Activated CD4-positive, alpha-beta T cell treated with anti-CD3 and anti-CD28 coated beads for 24 hours (primary cell): ENCODE results near the gene ARHGAP33.
"Not testable (repeated sequence)": the region's sequence is repeated elsewhere in the genome, so short reads cannot be mapped to it uniquely, and the experiment has no call there.

Experiments
- DNase-seq, 2 donors: peaks; one replicate each; pipeline ENCODE4 v3.0.0-alpha.2; 2020; ENCODE audit warnings: low read depth in 2 of 2

Gene ARHGAP33

DNA sequence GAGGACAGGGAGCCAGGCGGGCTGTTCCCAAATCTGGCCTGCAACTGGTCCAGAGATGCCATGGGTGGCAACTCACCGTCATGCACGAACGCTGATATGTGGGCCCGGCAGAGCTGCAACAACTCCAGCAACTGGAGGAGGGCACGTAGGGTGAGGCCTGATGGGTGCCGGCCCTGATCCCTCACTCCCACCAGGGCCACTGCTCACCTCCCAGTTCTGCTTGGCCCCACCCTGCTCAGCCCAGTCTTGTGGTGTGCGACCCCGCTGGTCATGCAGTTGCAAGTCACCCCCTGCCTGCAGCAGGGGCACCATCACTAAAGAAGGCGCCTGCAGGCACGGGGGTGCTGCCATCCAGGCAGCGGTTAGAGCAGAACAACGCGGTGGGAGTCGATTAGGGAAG is 16.9 kb downstream of the ARHGAP33 start:
- DNase-seq, result no peak

DNA sequence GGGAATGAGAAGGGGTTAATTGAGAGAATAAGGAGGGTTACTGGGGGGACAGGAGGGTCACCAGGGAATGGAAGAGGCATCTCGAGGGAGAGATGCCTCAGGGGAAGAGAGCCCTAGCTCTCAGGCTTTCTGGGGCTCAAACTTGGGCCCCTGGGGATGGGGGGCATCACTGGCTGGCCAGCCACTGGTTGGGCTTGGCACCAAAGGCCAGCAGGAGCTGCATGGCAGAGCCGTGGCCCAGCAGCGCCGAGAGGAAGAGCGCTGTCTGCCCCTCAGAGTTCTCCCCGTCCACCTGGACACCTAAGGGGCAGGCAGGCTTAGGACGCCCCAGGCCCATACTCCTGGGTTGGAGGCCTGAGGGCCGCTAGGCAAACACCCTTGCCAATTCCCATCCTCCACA is 17.5 kb downstream of the ARHGAP33 start:
- DNase-seq, result no peak

DNA sequence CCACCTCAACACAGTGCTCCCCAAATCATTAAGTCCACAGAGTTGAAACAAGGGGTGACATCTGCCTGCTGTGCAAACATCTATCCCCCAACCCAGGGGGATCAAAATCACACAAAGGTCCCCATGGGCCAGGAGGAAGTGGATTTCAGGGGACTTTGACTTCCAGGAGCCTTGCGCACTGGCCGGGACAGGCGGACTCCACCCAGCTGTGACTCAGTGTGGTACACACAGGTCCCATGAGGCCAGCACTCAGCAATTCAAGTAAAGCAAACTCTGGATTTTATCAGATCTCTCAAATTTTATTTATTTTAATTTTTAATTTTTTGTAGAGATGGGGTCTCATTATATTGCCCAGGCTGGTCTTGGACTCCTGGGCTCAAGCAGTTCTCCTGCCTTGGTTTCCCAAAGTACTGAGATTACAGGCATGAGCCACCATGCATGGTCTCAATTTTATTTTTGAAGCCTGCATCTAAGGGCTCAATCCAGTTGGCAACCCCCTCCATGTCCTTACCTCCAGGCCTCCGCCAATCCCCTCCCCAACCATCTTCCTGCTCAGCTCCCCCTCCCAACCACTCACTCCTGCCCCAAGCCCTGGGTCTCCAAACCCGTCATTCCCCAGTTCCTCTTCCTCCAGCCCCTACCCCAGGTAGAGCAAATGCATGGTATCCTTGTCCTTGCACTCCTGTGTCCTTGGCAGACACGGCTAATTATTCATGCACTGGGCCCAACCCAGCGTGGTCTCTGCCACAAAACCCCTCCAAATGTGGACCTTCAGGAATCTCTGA is 18.2 kb downstream of the ARHGAP33 start:
- DNase-seq, result no peak

DNA sequence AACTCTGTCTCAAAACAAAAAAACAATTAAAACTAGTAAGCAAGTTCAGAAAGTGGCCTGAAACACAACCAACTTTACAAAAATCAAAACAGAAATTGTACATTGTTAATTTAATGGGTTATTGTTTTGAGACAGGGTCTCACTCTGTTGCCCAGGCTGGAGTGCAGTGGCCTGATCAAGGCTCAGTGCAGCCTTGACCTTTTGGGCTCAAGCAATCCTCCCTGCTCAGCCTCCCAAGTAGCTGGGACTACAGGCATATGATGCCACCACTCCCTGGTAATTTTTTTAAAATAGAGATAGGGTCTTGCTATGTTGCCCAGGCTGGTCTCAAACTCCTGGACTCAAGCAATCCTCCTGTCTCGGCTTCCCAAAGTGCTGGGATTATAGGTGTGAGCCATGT is 20.2 kb downstream of the ARHGAP33 start:
- not testable (repeated sequence) for DNase-seq

DNA sequence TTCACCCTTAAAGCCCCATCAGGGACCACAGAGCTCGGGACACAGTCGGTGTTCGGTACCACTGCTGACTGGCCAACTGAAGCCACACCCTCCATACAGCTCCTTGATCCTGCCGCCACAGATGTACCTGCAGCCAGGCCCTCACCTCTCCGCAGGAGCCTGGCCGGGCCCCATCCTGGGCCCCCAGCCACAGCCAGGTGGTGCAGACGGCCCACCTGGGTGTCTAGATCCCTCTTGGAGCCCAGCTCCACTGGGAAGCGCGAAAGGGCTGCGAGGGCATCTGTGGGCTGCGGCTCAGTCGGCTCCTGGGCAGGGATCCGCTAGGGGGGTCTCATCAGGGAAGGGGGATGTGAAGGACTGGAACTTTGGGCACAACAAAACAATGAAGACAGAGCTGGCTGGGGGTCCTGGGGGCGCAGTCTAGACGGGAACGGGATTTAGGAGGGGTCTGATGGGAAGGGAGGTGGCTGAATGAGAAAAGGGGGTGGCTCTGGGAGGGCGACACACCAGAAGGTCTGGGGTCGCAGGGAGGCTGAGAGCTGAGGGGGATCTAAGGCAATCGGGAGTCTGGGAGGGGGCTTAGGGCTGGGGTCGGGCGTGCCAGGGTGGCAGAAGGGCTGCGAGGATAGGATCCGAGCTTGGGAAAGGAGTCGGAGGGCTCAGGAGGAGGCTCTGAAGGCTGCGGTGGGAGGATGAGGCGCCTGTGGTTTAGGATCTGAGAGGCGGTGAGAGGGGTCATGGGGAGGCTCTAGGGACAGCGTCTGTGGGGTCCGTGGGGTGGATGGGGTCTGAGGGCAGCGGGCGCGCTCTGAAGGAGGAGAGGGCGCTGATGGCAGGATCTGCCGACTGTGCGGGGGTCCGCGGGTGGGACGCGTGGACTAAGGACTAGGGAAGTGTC is 21.5 kb downstream of the ARHGAP33 start:
- DNase-seq, result no peak

DNA sequence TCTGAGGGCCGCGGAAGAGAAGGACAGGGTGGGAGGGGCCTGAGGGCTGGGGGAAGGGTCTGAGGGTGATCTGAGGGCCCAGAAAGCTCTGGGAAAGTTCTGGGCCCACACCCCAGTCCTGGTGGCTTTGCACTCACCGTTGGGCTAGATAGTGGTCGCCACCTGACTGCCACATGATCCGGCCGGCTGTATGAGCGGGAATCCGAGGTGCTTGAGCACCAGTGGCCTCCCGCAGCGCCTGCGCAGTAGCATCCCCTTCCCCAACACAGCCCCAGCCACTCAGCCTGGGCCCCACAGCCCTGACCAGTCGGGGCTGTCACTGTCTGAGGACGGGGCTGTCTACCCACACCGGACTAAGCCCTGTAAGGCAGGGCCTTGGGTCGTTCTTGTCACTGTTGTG is 22.3 kb downstream of the ARHGAP33 start:
- DNase-seq, result no peak

DNA sequence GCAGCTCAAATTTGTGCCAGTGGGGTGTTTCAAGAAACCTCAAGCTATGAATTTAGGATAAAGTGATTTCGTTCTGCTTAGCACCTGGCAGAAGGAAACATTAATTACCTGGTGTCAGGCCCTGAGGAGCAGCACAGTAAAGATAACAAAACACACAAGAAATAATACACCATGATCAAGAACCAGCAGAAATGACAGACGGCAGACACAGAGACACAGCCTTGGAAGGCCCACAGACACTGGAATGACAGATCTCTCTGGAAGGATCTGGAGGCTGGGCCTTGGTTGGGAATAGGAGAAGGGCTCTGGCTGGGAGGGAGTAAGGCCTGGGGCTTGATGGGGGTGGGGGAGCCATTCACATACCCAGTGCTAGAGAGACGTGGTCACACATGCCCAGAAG is 26.5 kb downstream of the ARHGAP33 start:
- DNase-seq, result no peak

DNA sequence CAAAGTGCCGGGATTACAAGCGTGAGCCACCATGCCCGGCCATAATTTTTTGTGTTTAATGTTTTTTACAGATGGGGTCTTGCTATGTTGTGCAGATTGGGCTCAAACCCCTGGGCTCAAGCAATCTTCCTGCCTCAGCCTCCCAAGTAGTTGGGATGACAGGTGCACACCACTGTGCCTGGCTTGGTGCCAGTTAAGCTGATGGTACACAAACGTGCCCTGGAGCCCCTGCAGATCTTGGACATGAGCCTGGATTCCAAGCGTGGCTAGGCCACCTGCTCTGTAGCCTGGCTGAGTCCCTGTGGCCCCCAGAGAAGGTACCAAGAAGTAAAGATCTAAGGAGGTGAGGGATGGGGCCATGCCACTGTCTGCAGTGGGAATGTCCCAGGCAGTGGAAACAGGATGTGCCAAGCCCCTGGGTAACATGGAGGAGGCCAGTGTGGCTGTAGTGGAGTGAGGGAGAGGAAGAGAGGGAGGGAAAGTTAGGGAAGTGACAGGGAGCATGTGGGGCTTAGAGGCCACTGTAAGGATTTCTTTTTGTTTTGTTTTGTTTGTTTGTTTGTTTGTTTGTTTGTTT is 30.2 kb downstream of the ARHGAP33 start:
- no peak for DNase-seq

DNA sequence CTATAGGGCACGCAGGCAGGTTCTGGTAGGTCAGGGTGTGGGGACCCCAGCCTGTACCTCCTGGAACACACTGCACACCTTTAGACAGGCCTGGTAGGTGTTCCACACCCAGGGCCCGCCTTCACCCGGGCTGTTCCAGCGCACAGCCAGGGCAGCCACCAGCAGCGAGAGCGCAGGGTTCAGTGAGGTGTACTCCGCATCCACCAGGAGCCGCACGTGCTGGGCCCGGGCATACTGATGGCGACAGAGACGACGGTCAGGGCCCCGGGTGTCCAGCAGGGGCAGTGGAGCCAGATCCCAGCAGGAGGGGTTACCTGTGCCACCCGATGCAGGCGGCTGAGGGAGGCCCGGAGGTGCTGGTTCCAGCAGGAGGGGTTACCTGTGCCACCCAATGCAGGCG is 31.2 kb downstream of the ARHGAP33 start:
- DNase-seq, result no peak

DNA sequence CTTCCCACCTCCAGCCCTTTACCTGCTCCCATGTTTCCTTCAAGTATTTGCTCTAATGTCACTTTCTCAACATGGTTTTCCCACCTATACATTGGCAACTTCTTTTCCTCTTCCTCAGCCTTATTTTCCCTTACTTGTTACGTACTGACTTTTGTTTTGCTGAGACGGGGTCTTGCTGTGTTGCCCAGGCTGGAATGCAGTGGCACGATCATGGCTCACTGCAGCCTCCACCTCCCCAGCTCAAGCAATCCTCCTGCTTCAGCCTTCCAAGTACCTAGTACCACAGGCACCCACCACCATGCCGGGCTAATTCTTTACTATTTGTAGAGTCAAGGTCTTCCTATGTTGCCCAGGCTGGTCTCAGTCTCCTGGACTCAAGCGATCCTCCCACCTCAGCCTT is 32.3 kb downstream of the ARHGAP33 start:
- no peak for DNase-seq

DNA sequence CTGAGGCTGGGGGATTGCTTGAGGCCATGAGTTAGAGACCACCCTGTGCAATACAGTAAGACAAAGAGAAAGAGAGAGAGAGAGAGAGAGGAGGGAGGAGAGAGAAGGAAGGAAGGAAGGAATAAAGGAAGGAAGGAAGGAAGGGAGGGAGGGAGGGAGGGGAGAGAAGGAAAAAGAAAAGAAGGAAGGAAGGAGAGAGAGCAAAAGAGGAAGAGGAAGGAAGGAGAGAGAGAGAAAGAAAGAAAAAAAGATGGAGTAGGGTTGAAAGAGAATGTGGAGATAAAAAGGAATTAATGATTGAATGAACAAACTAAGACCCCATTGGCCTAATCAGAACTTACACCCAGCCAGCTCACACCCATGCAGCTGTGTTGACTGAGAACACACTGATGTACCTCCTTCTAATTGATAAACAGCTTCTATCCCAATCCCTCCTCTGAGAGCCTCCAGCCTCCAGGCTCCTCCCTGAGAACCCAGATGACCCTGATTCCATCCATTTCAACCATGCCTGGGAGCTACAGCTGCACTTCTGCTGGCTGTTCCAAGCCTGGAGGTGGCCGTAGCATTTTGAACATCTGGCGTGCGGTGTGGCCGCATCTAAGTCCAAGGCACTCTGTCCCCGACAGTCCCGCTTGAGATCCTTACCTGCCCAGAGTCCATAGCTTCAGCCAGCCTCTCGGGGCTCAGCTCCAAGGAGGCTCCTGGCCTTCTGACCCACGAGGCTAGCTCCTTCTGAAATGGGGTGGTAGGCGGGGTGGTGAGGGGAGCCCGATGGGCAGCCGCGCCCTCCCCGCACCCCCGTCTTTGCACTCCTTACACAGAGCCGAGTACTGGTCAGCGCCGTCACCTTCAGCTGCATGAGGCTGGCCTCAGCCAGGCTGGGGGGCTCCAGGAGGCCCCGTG is 36.2 kb downstream of the ARHGAP33 start:
- no peak for DNase-seq

DNA sequence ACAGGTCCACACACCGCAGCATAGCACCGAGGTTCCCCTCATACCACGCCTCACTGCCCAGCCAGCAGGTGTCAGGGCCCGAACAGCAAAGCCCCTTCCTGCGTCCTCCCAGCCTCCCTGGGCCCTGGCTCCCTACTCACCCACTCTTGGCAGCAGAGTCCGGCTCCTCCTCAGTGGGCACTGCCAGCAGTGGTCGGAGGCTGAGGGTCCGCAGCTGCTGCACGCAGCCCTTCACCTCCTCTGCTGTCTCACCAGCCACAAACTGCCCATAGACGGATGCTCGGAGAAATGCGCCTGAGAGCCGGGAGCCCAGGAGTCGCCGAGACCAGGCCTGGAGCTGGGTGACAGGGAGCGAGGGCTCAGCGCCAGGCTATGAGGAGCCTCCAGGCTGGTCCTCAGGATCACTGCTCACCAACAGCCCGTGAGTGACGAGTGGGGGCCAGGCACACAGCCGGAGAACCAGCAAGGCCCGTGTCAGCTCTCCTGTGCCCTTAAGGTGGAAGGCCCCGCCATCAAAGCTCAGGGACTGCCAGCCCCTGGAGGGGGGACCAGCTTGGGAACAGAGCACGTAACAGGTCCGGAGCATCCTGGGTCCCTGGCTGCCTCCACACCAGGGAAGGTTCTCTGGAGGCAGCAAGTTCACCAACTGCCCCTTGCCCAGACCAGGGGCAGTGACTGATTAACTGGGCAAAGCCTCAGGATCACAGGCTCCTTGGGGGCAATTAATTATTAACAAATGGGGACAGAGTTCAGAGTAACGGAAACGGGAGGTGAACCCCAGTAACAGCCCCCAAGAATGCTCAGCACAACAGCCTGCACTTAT is 37.1 kb downstream of the ARHGAP33 start, which contains the start of gene PRODH2:
TSS of gene PRODH2 (minus strand) at position 626 of the 823 bp plus-strand sequence. CDS start at position 586, 40 bp downstream.
- no peak for DNase-seq

DNA sequence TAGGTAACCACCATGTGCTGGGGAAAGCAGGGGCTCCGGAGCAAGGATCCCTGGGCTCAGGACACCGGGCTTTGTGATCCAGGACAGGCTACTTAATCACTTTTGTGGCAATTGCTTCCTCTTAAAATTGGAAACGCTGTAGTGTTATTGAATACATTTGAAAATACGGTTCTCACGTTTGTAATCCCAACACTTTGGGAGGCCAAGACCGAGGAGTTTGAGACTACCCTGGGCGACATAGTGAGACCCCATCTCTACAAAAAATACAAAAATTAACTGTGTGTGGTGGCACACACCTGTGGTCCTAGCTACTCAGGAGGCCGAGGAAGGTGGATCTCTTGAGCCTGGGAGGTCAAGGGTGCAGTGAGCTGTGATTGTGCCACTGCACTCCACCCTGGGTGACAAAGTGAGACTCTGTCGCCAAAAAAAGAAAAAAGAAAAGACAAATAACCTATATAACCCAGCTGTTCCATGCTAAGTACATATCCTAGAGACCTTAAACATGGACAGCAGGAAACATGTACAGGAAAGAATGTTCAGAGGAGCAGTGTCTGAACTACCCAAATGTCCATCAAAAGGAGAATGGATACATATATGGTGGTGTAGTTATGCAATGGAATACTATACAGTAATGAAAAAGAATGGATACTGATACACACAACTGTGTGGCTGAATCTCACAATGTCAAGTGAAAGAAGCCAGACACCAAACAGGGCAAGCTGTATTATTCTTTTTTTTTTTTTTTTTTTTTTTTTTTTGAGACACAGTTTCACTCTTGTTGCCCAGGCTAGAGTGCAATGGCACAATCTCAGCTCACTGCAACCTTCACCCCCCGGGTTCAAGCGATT is 37.9 kb downstream of the ARHGAP33 start:
- DNase-seq, result no peak

DNA sequence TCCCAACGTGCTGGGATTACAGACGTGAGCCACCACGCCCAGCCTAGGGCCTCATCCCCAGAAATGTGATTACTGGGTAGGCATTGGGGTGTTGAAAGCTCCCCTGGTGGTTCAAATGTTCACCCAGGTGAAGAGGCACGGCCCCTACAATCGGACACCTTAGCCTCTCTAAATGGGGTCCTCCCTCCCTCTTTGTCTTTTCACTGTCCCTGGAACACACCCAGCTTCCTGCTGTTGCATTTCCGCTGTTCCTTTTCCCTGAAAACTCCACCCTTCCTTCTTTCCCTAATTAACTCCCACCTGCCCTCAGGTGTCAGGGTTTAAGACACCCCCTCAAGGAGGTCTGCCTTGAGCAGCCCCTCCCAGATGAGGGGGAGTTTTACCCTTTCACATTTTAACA is 40.9 kb downstream of the ARHGAP33 start:
- no peak for DNase-seq

DNA sequence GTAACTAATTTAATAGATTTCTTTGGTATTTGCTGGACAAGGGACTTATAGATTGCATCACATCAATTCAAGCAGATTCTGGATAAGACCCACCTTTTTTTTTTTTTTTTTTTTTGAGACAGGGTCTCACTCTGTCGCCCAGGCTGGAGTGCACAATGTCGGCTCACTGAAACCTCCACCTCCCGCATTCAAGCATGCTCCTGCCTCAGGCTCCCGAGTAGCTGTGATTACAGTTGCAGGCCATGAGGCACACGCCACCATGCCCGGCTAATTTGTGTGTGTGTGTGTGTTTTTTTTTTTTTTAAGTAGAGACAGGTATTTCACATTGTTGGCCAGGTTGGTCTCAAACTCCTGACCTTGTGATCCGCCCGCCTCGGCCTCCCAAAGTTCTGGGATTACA is 41.5 kb downstream of the ARHGAP33 start:
- no peak for DNase-seq

DNA sequence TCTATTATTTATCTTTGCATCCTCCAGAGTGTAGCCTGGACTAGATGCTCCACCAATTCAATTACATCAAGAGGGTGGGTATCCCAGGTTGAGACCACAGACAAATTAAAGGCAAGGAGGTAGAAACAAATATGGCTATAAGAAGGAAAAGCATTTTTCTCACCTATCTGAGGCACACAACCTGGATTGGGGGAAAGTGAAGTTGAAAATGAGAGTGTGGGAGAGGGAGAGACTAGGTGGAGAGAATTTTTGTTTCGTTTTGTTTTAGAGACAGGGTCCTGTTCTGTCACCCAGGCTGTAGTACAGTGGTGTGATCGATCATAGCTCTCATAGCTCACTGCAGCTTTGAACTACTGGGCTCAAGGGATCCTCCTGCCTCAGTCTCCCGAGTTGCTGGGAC is 43.1 kb downstream of the ARHGAP33 start:
- no peak for DNase-seq

DNA sequence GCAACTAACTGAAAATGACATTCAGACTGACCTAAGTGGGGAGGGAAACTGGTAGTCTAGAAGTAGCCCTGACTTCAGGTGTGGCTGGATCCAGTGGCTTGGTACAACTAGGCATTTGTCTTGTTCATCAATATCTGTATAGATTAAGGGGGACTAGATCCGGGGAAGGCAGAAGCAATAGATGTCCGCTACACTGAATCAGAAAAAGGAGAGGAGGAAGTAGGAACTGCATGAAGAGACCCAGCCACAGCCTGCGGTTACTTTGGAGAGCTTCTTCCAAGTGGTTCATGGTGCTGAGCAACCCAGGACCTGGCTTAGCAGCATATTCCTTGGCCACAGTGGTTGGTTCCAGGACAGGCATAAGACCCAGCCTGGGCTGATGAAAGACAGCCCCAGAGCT is 47.2 kb downstream of the ARHGAP33 start:
- DNase-seq, result no peak

DNA sequence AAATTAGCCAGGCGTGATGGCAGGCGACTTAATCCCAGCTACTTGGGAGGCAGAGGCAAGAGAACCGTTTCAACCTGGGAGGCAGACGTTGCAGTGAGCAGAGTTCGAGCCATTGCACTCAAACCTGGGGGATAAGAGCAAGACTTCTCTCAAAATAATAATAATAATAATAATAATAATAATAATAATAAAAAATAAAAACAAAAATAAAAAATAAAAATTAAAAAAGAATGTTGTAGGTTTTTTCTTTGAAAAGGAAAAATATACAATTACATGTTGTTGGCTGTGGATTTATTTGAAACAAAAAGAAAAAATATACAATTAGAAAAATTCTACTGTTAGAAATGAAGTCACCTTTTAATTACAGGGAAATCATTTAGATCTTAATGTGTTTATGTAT is 48.8 kb downstream of the ARHGAP33 start:
- DNase-seq, result no peak

DNA sequence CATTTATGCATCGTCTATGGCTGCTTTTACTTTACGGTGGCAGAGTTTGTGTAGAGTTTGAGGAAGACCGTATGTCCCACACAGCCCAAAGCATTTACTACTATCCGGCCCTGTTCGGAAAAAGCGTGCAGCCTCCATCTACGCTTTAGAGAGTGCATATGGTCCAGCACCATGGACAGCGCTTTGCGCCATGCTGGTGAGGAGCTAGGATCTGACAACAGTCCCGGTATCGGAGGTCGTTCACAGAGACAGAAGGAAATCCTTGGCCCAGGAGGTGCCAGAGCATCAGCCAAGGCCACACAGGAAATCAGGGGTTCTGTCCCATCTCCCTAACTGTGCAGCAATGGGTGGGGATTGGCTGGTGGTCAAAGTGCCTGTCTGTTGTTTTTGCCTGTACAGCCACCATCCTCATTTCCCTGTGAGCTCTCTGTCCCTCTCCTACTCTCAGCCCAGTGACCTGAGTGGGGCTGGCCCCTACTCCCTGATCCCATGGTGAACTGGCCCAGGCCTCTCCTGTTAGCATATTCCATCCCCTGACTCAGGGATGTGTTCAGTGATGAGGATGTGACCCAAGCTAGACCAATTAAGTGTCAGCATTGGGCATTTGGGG is 53.4 kb downstream of the ARHGAP33 start:
- DNase-seq, result peak; percentile 27 to 50
